Spleen (tissue), 11 donors: ENCODE results near the gene ZBED5. TPM values are rescaled to one million over a fixed set of nuclear protein-coding genes. Genes with fewer than 3 reads are reported as not detected.
"Not testable (repeated sequence)": the region's sequence is repeated elsewhere in the genome, so short reads cannot be mapped to it uniquely, and the experiment has no call there.

Experiments
- DNase-seq: peaks from one replicate; pipeline ENCODE4 v3.0.0-alpha.2; 2020
- H3K27ac ChIP-seq, 8 donors: fragments of 200-600 bp; sonication (generic) in 7 of 8; 1 replicate in 4 of 8; 2 replicates in 4 of 8; pipeline versions ENCODE4 v1.5.0 to v1.8.0; 2016 to 2021; ENCODE audit warnings: inconsistent platforms in 4 of 8, mild to moderate bottlenecking in 4 of 8, moderate library complexity in 1 of 8
- H3K27me3 ChIP-seq, 7 donors: fragments of 200-600 bp; sonication (generic) in 6 of 7; replicated peaks in 1 of 7; 1 replicate in 4 of 7; 2 replicates in 3 of 7; pipeline versions ENCODE4 v1.5.0 to v1.8.0; 2016 to 2021; ENCODE audit warnings: inconsistent platforms in 3 of 7, mild to moderate bottlenecking in 1 of 7
- H3K36me3 ChIP-seq, 6 donors: fragments of 200-600 bp; sonication (generic) in 5 of 6; 1 replicate in 4 of 6; 2 replicates in 2 of 6; pipeline versions ENCODE4 v1.5.0 to v1.8.0; 2016 to 2021; ENCODE audit warnings: inconsistent platforms in 2 of 6
- H3K4me1 ChIP-seq, 6 donors: fragments of 200-600 bp; sonication (generic) in 5 of 6; 1 replicate in 3 of 6; 2 replicates in 3 of 6; pipeline versions ENCODE4 v1.5.0 to v1.8.0; 2016 to 2021; ENCODE audit warnings: inconsistent platforms in 3 of 6
- H3K4me3 ChIP-seq, 8 donors: fragments of 200-600 bp; sonication (generic) in 7 of 8; 1 replicate in 4 of 8; 2 replicates in 4 of 8; pipeline versions ENCODE4 v1.5.0 to v1.8.0; 2016 to 2021; ENCODE audit warnings: inconsistent platforms in 4 of 8, mild to moderate bottlenecking in 4 of 8, moderate library complexity in 2 of 8
- H3K9me3 ChIP-seq, 8 donors: fragments of 200-600 bp; sonication (generic) in 7 of 8; 1 replicate in 4 of 8; 2 replicates in 4 of 8; pipeline versions ENCODE4 v1.5.0 to v1.8.0; 2016 to 2021; ENCODE audit warnings: inconsistent platforms in 4 of 8
- POLR2A ChIP-seq, 3 donors: fragments of 450-650 bp; IDR thresholded peaks; one replicate each; pipeline ENCODE4 v1.5.1; 2017; ENCODE audit warnings: antibody characterized with exemption in 3 of 3, mild to moderate bottlenecking in 1 of 3
- POLR2AphosphoS5 ChIP-seq, 3 donors: sonication (generic); formaldehyde crosslinking; IDR thresholded peaks; one replicate each; pipeline ENCODE4 v1.5.1; 2017; ENCODE audit warnings: antibody characterized with exemption in 3 of 3
- WGBS, 5 donors: extraction: QIAGEN DNeasy Blood & Tissue Kit in 3 of 5; methylation state at CpG; one replicate each; pipeline versions ENCODE4 v1.1.5 to v1.1.7; 2013 to 2018; 5-methylcytosine and 5-hydroxymethylcytosine counted together
- intact Hi-C: fragments of 100-400 bp; cut with DNase I; formaldehyde crosslinking; loops from one replicate; pipeline ENCODE4 v1.15.0; 2023; ENCODE audit warnings: low total_unique reads
- polyA plus RNA-seq, 3 donors: library from polyadenylated mRNA; stranded (reverse); fragments of 200-250 nt; gene quantifications; one replicate each; pipeline ENCODE4 v1.2.1, GENCODE V29; 2013
- total RNA-seq, 7 donors: library from RNA; depleted of rRNA in 3 of 7; stranded (reverse); fragments of >200 nt in 3 of 7; fragmentation: NEBNext Ultra II Directional in 4 of 7; extraction: Animal tissue kit (Norgen Biotek cat#: 25700) in 4 of 7; gene quantifications; one replicate each; pipeline versions ENCODE4 v1.1.0 to v1.2.1, GENCODE V29; 2016 to 2021
- TF ChIP-seq, protein P1 (sequence below), 11 experiments: fragments of 200-600 bp in 7 of 11; fragments of 450-650 bp in 4 of 11; sonication (generic) in 4 of 11; IDR thresholded peaks in 8 of 11; conservative IDR thresholded peaks in 3 of 11; 1 replicate in 7 of 11; 2 replicates in 4 of 11; pipeline versions ENCODE4 v1.4.0 to v1.8.0; 2016 to 2021; ENCODE audit warnings: antibody characterized with exemption in 11 of 11, inconsistent platforms in 4 of 11, mild to moderate bottlenecking in 1 of 11
- donor health status: healthy with polysubstance abuse.
- donor health status: DM: no; HTN: no; CAD: no; lungs with moderate emphysema.
- donor health status: DM: no; HTN: no; CAD: no.
- donor health status: Bipolar disorder and iron deficiency.
- donor health status: healthy.
- donor health status: DM: no; HTN: no; CAD: no.
- donor health status: DM: yes; HTN: yes; CAD: no.

The ZBED5 gene
- total and polyA plus RNA-seq, 10 donors = 43.5 to 83.8 (median 63.6) TPM

GRCh38 chr11:10894666-10895065 is 36.8 kb upstream of the ZBED5 start:
- Histone ChIP-seq H3K4me1 (peaks cover 0 to 12% (median 2%) of the 10 kb centered on the region in 6 donors), H3K27ac (no peak overlapping the region), H3K4me3 (no peak overlapping the region), H3K9me3 (peaks cover 0 to 12% (median 7%) of the 10 kb centered on the region in 8 donors), H3K27me3 (no peaks in the 10 kb centered on the region), H3K36me3 (no peaks in the 10 kb centered on the region)
- WGBS, 5 donors = 75 to 92% (median 86%) methylated on average over 1 of the region's 1 CpG
- intact Hi-C loops = no loop called here
- no peak for DNase-seq
- TF ChIP-seq POLR2AphosphoS5 (IDR thresholded peaks at IDR 0.05) (no peak), POLR2A (IDR thresholded peaks at IDR 0.05) (no peak)
- TF ChIP-seq, protein P1, sequence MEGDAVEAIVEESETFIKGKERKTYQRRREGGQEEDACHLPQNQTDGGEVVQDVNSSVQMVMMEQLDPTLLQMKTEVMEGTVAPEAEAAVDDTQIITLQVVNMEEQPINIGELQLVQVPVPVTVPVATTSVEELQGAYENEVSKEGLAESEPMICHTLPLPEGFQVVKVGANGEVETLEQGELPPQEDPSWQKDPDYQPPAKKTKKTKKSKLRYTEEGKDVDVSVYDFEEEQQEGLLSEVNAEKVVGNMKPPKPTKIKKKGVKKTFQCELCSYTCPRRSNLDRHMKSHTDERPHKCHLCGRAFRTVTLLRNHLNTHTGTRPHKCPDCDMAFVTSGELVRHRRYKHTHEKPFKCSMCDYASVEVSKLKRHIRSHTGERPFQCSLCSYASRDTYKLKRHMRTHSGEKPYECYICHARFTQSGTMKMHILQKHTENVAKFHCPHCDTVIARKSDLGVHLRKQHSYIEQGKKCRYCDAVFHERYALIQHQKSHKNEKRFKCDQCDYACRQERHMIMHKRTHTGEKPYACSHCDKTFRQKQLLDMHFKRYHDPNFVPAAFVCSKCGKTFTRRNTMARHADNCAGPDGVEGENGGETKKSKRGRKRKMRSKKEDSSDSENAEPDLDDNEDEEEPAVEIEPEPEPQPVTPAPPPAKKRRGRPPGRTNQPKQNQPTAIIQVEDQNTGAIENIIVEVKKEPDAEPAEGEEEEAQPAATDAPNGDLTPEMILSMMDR (IDR thresholded peaks at IDR 0.05 in 8 of 11, conservative IDR thresholded peaks at IDR 0.05 in 3 of 11) = no peak

DNA sequence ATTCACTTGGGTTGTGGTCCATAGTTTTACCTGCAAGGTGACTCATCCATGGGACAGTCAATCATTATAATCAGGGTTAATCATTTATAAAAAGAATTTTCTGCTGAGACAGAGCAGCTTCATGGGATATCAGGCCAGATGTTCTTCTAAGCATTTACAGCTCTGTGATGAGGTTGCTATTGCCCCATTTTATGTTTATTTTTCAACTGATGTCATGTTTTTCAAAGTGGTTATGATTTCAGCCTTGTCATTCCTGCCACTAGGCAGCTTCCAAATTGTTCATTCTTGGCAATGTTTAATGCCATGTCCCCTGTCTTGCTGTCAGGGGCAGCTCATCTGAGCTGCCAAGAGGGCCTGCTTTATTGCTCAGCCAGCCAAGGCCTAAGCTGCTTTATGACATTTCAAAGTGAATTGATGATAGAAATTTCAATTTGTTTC is 35.9 kb upstream of the ZBED5 start:
- no peaks in the 10 kb centered on the region for H3K27me3 ChIP-seq
- peaks cover 0 to 3% (median 0%) of the 10 kb centered on the region in 6 donors for H3K4me1 ChIP-seq
- no peaks in the 10 kb centered on the region for H3K36me3 ChIP-seq
- H3K27ac ChIP-seq = no peak overlapping the region
- TF ChIP-seq, protein P1 (IDR thresholded peaks at IDR 0.05 in 8 of 11, conservative IDR thresholded peaks at IDR 0.05 in 3 of 11) = peak in 1 of 11 experiments; percentile 9
- no peak for TF ChIP-seq POLR2AphosphoS5 (IDR thresholded peaks at IDR 0.05)
- no peak overlapping the region for H3K4me3 ChIP-seq
- intact Hi-C loops = no loop called here
- peaks cover 0 to 13% (median 7%) of the 10 kb centered on the region in 8 donors for H3K9me3 ChIP-seq
- no peak for DNase-seq

GRCh38 chr11:10892250-10892649 is 34.4 kb upstream of the ZBED5 start:
- H3K36me3 ChIP-seq = no peaks in the 10 kb centered on the region
- no peaks in the 10 kb centered on the region for H3K27me3 ChIP-seq
- no peaks in the 10 kb centered on the region for H3K4me1 ChIP-seq
- intact Hi-C loops = no loop called here
- TF ChIP-seq POLR2A (IDR thresholded peaks at IDR 0.05) (no peak), POLR2AphosphoS5 (IDR thresholded peaks at IDR 0.05) (no peak)
- TF ChIP-seq, protein P1 (IDR thresholded peaks at IDR 0.05 in 8 of 11, conservative IDR thresholded peaks at IDR 0.05 in 3 of 11) = no peak
- 46 to 74% (median 60%) methylated on average over 2 of the region's 2 CpGs for WGBS, 5 donors
- peaks cover 0 to 13% (median 7%) of the 10 kb centered on the region in 8 donors for H3K9me3 ChIP-seq
- DNase-seq = no peak
- no peak overlapping the region for H3K27ac ChIP-seq
- no peak overlapping the region for H3K4me3 ChIP-seq

DNA sequence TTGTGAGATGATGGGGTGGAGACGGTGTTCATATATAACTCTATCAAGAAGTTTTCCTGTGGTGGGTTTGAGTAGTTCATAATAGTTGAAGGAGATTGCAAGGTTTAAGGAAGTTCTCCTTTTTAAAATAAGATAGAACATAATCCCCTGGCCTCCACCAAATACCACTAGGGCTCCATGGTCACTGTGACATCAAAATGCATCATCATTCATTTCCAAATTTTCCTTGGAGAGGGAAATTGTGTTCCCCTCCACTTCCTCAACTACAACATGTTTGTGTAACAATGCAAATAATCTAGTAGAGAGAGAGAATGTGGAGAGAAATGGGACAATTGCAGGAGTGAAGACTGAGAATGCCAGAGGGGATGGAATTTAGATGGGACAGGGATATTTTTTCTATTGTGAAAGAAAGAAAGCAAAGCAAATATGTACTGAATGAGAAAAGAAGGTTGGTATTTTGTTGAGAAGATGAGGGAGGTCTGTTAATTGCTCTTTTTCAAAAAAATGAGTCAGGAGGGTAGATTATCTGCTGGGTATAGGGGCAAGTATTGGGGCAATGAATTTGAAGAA is 33.4 kb upstream of the ZBED5 start:
- intact Hi-C loops = no loop called here
- no peaks in the 10 kb centered on the region for H3K27me3 ChIP-seq
- H3K4me1 ChIP-seq = no peaks in the 10 kb centered on the region
- no peaks in the 10 kb centered on the region for H3K36me3 ChIP-seq
- TF ChIP-seq, protein P1 (IDR thresholded peaks at IDR 0.05 in 8 of 11, conservative IDR thresholded peaks at IDR 0.05 in 3 of 11) = no peak
- TF ChIP-seq POLR2A (IDR thresholded peaks at IDR 0.05) (no peak), POLR2AphosphoS5 (IDR thresholded peaks at IDR 0.05) (no peak)
- H3K9me3 ChIP-seq = peaks cover 0 to 13% (median 7%) of the 10 kb centered on the region in 8 donors
- no peak for DNase-seq
- WGBS, 5 donors = 82 to 93% (median 87%) methylated on average over 1 of the region's 1 CpG
- H3K4me3 ChIP-seq = no peak overlapping the region
- H3K27ac ChIP-seq = no peak overlapping the region

DNA sequence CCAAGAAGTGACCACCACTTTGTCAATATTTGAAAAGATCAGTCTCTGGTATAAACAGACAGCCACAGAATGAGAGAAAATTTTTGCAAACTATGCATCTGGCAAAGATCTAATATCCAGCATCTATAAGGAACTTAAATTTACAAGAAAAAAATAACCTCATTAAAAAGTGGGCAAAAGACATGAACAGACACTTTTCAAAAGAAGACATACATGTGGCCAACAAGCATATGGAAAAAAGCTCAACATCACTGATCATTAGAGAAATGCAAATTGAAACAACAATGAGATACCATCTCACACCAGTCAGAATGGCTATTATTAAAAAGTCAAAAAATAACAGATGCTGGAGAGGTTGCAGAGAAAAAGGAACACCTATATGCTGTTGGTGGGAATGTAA is 32.2 kb upstream of the ZBED5 start:
- H3K27ac ChIP-seq, H3K27me3 ChIP-seq, H3K4me3 ChIP-seq, H3K4me1 ChIP-seq, H3K36me3 ChIP-seq, DNase-seq, intact Hi-C loops: not testable (repeated sequence)
- H3K9me3 ChIP-seq = peaks cover 0 to 13% (median 7%) of the 10 kb centered on the region in 8 donors
